Stimulated activated CD8-positive, alpha-beta memory T cell treated with anti-CD3 and anti-CD28 coated beads, Interleukin-7, amount 100 ng/mL, for 24 hours (primary cell): ENCODE data around the gene MEX3A.
"Not testable (repeated sequence)": the region's sequence is repeated elsewhere in the genome, so short reads cannot be mapped to it uniquely, and the experiment has no call there.

Experiments used
- DNase-seq: peaks from one replicate; pipeline ENCODE4 v3.0.0-alpha.2; 2020; ENCODE audit warnings: low read depth

The MEX3A gene, protein sequence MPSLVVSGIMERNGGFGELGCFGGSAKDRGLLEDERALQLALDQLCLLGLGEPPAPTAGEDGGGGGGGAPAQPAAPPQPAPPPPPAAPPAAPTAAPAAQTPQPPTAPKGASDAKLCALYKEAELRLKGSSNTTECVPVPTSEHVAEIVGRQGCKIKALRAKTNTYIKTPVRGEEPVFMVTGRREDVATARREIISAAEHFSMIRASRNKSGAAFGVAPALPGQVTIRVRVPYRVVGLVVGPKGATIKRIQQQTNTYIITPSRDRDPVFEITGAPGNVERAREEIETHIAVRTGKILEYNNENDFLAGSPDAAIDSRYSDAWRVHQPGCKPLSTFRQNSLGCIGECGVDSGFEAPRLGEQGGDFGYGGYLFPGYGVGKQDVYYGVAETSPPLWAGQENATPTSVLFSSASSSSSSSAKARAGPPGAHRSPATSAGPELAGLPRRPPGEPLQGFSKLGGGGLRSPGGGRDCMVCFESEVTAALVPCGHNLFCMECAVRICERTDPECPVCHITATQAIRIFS

DNA sequence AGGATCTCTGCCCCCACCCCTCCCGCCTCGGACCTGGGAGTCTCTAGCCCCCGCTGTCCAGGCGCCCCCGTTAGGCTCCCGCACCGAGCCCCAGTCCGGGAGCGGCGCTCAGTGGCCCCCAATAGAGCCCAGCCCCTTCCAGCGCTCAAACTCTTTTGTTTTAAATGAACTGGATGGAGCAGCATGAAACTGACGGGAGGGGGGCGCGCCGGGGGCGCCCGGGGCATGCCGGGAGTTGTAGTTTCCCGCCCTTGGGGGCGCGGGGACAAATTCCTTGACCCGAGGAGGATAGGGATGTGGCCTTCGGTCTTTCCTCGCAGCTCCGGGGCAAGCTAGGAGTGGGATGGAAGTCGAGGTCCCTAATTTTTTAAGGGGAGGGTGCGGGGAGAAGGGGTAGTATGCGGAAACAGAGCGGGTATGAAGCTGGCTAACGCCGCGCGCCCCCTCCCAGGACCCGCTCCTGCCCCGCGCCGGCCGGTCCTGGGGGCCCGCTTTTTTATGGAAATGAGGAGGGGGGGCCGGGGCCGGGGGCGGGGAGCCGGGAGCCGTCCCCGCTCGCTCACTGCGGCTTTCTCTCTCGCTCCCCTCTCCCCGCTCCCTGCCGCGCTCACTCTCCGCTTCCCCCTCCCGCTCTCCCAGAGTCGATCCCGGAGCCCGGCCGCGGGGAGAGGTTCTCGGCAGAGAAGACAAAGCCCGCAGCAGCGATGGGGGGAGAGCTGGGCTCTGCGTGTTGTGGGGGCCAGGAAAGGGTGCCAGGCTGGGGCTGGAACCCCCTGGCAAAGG lies at the start of gene MEX3A:
Gene MEX3A (minus strand): TSS at position 157 of the 783 bp plus-strand sequence. CDS start 467 bp downstream, outside the sequence.
- DNase-seq: no peak

DNA sequence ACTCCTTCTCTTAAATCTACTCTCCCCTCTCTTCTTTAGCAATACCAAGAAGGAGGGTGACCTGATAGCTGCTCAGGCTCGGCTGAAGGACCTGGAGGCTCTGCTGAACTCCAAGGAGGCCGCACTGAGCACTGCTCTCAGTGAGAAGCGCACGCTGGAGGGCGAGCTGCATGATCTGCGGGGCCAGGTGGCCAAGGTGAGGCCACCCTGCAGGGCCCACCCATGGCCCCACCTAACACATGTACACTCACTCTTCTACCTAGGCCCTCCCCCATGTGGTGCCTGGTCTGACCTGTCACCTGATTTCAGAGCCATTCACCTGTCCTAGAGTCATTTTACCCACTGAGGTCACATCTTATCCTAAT lies 48.3 kb upstream of the MEX3A start:
- no peak for DNase-seq

DNA sequence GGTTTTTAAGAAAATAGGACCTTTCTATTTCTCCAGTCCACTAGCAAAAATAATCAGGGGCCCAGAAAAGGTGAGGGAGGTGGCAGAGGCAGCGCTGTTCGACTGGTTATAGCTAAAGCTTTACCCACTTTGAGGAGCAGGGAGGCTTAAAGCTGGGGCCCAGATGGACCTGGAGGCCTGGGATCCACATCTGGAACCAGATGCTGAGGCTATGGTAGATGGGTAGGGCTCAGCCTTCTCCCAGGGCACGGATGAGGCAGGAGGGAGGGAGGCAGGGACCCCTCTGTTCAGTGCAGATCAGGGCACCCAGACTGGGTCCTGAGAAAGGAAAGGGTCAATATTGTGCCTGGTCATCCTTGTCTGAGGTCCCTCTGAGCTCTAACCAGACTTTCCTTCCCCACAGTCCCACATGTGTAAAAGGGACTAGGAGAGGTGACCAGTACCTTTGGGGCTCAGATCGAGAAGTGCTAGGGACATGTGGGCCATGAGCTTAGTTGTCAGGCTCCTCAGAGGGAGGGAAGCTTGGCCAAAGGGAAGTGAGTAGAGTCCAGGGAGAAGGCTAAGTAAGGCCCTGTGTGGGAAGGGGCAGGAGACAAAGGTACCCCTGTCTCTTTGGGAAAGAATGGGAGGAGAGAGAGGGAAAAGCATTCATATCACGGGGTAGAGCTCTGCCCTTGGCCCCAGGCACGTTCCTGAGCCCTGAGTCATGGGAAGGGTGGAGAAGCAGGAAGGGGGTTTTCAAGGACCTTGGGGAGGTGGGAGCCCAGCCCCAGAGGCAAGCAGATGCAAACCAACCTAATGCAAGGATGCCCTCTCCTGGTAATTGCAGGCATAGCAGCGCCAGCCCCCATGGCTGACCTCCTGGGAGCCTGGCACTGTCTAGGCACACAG lies 47.7 kb upstream of the MEX3A start:
- DNase-seq: no peak

DNA sequence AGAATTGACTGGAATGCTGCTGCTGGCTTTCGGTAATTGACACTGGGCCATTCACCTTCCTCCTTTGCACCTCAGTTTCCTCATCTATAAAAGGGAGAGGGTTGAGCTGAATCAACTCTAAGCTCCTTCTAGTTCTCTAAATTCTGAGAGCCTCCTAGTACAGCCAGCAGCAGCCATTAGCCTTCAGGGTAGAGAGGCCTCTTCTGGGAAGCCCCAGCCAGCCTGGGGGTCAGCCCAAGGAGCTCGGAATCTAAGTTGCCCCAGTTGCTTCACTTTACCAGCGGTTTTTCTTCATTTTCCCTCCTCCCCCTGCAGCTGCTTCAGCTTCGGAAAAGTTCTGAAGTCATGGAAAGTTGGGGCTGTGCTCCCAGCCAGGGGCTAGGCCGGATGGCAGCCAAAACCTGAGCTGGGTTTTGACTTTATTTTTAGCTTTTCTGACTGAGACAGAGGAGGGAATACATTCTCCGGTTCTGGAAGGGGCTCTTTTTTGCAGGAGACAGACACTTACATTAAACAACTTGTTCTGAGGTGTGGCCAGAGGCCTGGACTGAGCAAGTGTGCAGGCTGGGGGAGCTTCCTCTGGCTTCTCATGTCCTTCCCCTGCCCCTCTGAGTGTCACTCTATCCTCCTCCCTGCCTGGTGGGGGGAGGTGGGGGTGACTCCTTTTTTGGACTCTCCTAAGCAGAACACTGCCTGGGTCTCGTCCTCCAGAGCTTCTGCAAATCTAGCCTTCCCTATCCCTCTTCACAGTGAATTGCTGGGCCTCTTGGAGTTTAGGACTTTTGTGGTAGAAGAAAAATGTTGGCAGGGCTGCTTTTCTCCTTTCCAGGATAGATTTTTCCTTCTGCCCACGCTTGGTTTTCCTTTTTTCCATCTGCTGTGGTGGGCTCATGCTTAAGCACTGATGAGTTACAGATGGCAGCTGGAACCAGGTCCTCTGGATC lies 46.7 kb upstream of the MEX3A start:
- no peak for DNase-seq

DNA sequence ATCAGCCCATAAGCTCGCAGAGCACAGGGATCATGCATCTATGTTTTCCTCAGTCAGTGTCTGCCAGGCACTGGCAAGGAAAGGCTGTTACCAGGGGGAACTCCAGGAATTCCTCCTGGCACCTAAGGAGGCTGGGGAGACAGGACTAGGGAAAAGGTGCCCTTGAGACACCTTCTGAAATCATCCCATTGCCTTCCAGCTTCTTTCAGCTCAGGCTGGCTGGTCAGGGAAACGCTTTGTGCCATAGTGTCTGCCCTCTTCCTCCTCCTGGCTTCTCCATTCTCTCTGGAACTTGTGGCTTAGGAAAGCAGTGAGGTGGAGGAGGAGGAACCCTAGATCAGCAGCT lies 46.0 kb upstream of the MEX3A start:
- DNase-seq: no peak

DNA sequence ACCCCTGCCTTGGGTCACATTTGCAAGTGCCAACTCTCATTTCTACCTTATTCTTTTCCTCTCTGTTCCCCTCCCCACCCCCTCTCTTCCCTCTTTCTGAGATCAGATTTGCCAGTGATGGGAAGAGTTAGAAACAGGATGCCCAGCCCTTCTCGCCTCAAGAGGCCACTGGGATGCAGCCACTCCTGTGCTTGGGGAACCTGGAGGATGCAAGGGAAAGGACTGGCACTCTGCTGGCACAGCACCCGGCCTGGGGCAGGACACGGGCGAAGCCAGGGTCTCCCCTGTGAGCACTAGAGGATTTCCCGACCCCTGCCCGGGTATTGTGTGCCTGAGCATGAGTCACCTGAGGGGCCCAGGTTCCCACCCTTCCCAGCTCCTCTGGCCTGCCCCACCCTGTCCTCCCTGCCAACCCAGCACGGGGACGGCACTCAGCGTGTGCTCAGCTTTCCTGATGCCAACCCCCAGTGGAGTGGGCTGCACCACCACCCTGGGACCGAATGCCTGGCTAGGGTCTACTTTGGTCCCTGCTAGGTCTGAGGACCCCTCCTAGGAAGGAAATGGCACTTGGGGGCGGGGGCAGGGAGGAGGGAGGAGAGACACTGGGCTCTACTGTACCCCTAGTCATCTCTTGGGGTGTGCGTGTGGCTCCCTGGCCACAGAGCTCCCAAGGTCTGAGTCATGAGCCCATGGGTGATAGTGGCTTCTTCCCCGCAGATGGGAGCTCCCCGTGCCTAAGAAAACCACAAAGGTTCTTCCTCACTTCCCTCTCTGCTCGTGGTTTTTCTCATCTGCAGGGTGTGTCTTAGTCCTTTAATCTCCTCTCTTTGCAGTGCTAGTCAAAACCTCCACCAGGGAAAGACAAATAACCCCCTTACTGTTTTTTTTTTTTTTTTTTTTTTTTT lies 44.6 kb upstream of the MEX3A start:
- DNase-seq: peak; percentile 65

DNA sequence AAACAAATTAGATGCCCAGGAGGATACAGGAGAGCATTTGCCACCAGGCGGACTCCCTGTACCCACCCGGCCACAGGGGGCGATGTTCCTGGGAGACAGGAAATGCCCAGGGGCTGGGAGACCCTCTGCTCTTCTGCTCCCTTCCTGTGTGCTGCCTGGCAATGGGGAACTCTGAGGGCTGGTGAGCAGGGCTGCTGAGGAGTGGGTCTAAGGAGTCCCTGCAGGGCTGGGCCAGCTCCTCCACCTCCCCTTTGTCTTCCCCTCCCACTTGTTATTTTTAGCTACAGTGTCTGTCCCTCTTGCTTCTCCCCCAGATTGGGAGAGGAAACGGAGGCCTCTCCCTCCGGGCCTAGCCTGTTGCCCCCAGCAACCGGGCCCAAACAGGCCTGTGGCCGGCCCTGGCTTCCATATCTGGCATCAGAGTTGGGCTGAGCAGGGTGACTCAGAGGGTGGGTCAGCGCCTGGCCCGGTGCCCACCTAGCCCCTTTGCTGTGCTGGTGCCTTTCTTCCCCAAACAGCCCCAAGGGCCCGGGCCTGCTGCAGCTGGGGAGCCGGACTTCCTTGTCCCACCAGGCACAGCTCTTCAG lies 43.9 kb upstream of the MEX3A start:
- no peak for DNase-seq

DNA sequence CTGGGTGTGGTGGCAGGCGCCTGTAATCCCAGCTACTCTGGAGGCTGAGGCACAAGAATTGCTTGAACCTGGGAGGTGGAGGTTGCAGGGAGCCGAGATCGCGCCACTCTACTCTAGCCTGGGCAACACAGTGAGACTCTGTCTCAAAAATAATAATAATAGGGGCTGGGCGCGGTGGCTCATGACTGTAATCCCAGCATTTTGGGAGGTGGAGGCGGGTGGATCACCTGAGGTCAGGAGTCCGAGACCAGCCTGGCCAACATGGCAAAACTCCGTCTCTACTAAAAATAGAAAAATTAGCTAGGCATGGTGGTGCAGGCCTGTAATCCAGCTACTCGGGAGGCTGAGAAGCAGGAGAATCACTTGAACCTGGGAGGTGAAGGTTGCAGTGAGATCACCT lies 43.3 kb upstream of the MEX3A start:
- DNase-seq: not testable (repeated sequence)

DNA sequence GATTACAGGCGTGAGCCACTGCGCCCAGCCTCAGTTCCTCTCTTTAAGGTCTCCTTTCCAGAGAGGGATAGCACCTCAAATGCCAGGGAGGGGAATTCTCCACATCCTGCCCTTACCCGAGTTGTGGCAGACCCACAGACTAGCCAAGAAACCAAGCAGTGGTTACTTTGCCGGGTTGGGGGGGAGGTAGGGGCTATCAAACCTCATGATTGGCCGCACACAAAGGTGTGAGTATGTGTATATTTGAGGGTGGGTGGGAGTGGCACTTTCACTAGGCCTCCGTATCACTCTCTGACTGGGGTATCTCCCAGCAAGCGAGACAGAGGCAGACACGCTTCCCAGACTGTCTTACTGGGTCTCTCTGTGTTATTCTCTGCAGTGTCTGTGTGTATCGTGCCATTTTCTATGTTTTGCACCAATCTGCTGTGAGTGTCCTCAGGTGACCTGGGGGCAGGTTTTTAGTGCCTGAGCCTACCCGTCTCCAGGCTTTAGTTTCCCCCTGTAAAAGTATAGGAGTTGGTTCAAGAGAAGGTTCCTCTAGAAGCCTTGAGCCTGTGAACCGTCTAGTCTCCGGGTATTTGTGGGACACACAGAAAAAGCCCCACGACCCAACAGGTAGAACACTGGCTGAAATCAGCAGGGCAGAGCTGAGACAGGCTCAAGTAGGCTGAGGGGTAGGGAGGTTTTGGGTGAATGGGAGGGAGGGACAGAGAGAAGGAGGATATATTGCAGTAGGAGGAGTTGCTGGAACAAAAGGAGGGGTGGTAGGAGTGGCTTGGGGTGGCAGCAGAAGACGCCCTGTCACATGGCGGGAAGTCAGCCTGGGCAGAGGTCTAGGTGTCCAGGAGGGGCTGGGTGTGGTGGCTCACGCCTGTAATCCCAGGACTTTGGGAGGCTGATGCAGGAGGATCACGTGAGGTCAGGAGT lies 42.6 kb upstream of the MEX3A start:
- DNase-seq: no peak

DNA sequence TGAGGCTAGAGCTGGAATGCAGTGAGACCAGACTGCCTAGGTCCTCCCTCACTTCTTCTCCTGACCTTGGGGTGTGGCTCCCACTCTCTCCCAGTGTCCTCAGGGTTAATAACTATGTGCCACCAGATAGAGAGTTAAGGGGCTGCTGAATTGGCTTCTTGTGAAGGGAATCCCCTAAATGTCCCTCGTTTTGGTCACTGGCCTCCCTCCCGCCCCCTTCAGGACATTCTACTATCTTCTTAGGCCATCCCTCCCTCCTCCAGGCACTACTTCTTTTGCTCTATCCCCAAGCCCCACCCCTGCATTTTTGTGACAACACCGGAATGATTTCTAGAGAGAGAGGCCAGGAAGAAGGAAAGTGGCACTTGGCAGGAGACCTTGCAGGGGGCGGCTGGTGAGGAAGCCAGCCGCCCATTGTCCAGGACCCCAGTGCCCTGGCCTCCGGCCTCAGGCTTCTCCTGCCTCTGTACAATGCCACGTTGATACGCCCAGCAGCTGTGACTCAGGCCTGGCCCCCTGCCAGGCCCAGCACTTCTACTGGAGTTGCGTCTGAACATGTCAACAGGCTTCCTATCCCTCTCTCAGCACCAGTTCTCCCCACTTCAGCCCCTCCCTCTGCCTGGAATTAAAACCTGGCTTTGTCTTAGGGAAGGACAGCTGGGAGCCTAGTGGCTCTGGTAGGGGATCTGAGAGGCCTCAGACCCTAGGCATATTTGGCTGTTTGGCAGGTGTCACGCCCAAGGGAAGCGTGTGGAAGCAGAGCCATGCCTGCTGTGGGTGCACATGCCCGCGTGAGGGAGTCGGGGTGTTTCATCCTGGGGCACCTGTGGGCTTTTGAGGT lies 41.3 kb upstream of the MEX3A start:
- no peak for DNase-seq

DNA sequence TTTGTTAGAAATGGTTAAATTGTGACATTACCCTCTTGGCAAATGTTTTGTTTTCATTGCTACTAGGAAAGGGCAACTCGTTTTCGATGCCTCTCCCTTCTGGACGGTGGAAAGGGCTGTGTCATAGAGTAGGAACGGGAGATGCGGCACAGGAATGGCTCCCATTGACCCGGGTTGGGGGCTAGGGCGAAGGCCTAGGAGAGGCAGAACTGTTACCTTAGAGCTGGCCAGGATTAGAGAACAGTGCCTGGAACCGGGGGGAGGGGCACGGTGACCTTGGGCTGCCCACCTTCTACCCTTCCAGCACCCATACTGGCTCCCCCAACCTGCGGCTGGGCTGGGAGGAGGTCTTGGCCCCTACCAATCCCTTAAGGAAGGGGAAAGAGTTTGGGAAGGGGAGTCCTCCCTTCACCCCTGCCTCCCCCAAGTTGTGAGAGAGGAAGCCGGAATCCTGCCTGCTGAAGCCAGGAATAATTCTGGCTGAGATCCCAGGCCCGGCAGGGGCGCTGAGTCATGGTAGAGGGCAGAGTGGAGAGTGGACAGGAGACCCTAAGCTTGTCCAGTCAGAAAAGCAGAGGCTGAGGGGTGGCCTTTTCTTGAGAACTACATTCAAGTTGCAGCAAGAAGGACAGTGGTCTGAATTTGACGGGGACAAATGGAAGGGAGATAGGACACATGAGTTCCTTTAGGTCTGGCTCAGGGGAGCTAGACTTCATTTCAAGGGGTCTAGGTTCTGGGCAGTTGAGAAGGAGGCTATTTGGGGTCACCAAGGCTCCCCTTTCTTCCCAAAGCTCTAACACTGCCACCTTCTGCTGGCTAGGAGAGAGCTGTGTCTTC lies 40.5 kb upstream of the MEX3A start:
- no peak for DNase-seq

DNA sequence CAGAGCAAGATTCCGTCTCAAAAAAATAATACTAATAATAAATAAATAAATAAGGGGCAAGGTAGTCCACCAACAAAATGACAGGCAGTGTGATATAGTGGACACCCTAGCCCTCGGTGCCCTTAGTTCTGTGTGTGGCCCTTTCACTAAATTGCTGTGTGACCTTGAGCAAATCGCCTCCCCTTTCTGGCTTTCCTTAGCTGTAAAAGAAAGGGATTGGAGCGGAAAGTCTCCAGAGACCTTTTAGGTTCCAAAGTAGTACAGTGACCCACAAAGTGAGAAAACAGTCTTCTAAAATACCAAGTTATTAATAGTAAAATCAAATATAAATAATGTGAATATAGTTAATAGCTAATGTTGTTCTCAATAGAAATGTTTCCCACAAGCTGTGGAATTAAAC lies 39.8 kb upstream of the MEX3A start:
- no peak for DNase-seq

DNA sequence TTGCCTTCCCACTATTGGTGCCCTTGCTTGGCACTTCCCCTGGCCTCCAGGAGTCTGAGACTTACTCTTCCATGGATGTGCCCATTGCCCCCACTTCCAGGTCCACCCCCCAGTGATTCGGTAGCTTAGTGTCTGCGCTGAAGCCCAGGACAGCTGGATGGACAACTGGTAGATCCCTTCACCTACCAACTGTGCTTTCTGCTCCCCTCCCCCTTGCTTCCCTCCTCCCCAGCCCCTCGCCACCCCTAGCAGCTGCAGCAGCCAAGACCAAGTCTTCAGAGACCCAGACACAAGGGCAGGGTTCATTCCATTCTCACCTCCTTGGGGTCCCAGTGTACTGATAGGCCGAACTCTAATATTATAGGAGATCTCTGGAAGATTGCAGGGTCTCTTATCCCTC lies 39.2 kb upstream of the MEX3A start:
- DNase-seq: no peak

DNA sequence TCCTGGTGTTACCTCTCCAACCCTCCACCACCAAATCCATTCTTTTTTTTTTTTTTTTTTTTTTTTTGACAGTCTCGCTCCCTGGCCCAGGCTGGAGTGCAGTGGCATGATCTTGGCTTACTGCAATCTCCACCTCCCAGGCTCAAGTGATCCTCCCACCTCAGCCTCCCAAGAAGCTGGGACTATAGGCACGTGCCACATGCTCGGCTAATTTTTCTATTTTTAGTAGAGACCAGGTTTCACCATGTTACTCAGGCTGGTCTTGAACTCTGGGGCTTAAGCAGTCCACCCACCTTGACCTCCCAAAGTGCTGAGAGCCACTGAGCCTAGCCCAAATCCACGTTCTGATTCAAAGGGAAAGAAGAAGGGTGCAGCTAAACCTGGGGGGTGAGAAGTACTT lies 38.7 kb upstream of the MEX3A start:
- DNase-seq: not testable (repeated sequence)

DNA sequence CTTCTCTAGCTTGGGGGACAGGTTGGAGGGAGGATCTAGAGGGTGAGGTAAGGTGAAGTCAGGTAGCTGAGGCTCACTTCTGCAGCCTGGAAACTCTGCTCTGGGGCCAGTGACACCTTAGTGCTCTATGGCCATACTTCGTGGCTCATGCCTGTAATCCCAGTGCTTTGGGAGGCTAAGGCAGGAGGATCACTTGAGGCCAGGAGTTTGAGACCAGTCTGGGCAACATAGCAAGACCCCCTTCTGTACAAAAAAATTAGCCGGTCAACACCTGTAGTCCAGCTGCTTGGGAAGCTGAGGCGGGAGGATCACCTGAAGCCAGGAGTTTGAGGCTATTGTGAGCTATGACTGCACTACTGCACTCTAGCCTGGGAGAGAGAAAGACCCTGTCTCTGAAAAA lies 38.1 kb upstream of the MEX3A start:
- no peak for DNase-seq

DNA sequence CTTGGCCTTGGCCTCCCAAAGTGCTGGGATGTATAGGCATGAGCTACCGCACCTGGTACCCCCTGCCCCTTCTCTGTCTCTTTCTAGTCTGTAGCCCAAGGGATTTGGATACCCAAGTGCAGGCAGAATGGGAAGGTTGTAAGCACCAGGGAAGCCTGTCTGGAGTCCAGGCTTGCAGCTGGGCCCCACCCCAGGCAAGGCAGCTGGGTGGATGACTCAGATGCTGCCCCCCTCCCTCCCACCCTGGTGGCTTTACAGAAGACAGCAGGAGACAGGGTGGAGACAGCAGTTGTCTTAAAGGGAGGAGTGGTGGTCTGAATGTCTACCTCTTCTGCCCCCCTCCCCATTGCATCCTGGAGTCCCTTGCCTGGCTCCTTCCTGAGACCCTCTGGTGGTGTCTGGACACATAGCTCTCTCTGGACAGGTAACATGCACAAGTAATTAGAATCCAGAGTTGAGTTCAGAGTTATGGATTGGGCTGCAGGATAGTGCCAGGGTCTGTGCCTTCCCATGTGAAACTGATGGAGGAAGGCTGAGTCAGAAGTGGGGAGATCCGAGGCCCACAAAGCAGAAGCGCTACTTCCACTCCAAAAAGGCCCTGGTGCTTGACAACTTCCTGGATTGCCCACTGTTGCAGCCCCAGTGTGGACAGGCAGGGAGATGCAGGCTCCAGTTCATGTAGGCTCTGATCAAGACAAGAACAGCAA lies 37.4 kb upstream of the MEX3A start:
- DNase-seq: no peak
